GM18861 (cell line): ENCODE data around the gene NHSL1.

Source experiments
- ATAC-seq: cut with Tn5 transposase; IDR thresholded peaks from one replicate; pipeline ENCODE4 v1.9.1; 2021; ENCODE audit not compliant: unreplicated experiment

Gene NHSL1

DNA sequence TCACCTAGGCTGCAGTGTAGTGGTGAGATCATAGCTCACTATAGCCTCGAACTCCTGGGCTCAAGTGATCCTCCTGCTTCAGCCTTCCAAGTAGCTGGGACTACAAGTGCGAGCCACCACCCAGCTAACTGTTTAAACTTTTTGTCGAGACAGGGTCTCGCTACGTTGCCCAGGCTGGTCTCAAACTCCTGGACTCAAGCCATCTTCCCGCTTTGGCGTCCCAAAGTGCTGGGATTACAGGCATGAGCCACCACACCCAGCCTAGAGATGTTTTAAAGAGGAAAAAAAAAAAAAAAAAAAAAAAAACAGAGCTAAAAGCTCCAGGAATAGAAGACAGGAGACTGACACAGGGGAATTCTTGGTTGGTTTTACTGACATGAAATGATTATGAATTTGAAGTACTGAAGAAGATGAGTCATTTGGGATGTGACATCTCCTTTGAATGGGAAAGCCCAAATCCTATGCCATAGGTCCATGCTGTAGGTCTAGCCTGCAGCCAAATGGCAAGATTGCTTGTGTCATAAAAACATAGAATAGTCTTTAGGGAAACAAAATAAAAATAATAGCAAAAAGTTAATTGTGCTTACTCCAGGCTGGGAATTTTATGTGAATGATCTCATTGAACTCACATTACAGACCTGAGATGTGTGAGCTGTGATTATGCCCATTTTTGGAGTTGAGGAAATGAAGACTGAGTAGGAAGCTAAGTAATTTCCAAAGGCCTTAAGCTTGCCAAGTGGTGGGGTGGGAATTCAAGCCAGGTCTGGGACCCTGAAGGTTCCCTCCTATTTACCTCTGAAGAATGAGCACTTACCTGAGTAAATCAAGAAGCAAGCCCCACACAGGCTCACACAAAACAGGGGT is 24.3 kb upstream of the NHSL1 start:
- ATAC-seq: no peak

DNA sequence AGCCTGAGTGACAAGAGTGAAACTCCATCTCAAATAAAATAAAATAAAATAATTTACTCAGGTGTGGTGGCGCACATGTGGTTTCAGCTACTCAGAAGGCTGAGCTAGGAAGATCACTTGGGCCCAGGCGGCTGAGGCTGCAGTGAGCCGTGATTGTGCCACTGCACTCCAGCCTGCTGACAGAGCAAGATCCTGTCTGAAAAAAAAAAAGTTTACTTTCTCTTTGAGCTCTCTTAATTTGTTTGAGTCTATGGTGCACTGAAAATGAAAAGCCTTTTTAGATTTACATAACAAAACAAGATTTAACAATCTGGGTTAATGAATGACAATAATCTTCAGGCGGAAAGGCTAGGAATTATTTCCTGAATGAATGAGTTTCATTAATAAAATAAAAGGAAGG is 23.3 kb upstream of the NHSL1 start:
- no peak for ATAC-seq

DNA sequence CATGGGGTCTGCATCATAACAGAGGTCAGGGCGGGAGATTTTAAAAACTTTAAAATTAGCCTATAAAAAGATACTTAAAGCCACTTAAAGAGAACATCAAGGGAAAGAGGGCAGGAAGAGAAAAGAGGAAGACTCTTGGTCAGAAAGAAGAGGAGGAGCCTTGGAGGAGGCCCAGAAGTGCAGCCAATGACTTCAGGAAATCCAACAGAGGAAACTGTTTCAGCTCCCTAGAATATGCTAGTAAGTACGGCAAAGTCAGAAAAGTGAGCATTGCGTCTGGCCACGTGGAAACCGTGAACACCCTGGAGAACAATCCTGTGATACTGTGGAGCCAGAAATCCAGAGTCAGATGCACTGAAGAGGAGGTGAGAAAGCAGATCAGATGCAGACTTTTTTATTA is 22.5 kb upstream of the NHSL1 start:
- ATAC-seq: no peak

DNA sequence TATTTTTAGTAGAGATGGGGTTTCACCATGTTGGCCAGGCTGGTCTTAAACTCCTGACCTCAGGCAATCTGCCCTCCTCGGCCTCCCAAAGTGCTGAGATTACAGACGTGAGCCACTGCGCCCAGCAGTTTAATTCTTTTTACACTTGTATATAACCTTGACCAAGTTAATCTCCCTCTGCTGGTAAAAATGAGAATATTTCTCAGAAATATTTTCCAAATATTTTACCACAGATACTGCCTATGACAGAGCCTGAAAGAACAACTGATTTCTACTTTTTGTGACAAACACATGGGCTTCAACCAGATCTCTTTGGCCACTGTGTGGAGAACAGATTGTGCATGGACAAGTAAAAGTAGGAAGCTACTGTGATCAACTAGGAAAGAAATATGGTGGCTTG is 21.2 kb upstream of the NHSL1 start:
- ATAC-seq: no peak

DNA sequence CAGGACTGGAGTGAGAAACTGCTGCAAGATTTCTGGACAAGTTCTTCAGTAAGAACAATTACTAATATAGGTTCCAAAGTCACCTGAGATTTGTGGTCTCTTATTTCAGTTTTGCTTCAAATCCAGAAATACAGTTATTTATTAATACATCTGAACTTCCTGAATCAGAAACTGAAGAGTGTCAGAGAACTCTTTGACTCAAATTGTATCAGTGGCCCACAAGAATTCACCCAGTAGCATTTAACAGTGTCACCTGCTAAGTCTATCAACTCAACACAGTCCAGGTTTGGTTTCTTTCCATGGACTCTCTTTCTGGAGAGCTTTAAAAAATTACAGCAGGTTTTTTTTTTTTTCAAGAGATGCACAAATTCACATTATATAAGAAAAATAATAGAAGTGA is 18.8 kb upstream of the NHSL1 start:
- ATAC-seq: no peak

DNA sequence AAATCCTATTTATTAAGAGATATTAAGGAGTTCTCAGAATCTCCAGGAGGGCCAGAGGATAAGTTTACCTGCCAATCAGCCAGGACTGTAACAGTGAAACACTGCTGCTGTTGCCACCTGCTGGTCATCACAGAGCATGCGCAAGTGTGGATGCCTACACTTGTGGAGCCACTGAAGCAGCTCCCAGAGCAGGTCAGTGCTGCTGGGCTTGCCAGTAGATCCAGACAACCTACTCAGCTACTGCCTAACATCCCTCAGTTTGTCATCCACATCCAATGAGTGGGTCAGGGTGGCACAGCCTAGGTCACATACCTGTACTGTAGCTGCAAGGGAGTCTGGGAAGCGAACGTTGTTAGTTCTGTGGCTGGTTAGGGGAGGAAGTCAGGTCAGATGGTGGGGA is 18.3 kb upstream of the NHSL1 start:
- peak; percentile 92 for ATAC-seq

DNA sequence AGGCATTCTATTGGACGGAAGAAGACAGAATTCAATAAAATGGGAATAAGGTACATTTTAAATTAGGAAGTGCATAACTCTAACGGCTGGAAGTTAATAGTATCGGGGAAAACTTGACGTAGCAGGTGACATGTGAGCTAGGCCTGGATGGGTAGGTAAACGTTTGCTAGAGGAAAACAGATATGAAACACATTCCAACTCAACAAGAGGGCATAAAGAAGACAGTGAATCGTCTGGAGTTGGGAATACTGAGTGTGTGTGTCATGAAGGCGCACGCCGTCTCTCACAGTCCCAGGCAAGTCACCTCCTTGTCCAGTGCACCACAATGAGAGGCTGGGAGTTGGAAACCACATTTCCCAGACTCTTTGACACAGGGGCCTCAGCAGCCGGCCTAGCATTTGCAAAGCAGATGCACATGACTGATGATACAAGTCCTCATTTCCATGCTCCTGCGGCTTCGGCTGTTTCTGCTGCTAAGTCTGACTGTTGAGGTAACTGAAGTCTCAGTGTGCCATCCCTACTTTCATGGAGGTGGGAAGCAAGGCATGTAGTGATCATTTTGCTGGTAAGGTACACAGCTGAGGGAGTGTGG is 16.5 kb upstream of the NHSL1 start:
- ATAC-seq: no peak

DNA sequence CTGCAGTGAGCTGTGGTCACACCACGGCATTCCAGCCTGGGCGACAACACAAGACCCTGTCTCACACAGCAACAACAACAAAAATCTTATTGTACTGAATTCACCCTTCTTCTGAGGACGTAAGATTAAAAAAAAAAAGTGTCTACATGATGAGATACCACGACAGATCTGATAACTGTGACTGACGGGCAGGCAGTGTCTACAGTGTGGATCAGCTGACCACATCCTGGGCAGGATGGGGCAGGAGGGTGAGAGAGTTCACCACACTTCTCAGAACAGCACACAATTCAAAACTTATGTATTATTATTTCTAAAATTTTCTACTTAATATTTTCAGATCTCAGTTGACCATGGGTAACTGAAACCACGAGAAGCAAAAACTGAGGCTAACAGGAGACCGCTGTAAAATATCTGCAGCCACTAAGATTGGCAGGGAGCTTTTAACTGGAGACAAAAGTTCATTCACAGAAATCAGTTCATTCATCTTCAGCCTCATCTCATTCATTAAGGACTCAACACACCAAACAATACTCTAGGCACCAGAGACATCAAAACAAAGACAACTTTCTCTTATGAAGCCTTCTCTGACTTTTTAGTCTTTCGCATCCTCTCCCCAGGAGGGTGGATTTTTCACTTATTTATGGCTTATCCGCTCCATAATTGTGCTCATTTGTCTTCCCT is 15.7 kb upstream of the NHSL1 start:
- ATAC-seq: no peak

DNA sequence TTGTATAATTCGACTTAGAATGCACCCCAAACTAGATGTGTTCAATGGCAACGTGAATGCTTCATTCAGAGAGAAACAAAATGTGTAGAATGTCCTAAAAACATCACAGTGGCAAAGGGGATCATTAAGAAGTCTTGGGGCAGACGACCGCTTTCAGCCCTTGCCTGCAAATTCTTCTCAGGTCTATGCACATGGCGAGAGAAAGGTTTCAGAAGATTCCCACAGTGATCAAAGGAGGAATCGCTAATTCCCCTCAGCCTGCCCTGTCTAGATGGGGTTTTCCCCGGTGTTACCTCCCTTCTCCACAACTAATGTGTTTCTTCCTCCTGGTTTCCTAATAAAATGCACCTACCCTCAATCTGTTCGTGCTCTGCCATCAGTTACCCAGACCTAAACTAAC is 13.3 kb upstream of the NHSL1 start:
- ATAC-seq: no peak

DNA sequence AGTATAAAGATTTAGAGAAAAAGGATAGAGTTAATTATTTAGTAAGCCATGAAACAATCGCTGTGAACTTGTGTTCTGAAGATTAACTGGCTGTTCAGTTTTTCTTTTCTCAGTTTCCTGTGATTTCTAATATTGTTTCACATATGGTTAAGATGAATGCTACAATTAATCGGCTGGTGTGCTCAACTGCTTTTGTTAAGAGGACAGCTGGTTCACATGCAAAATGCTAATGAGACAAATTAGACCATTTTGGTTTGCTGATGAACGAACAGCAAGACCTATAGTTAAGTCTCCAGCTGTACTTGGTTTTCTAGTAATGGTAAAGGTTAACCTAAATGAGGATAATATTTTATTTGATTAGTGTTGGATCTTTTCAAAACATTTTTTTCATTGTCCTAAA is 10.8 kb upstream of the NHSL1 start:
- no peak for ATAC-seq

DNA sequence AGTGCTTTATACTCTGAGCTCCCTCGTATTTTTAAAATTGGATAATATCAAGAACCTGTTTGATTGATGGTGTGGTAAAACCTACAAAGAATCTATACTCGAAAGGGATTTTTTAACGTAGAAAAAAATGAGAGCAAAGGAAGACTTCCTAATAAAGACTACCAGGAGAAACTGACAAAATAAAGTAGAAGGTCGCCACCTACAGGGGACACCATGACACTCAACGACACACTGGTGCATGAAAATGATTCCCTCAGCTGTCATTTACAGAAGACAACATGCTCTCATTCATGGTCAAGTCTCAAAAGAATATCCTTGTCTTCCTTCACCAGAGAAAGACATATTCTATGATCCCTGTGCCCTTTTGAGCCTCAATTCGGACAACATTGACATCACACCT is 10.1 kb upstream of the NHSL1 start:
- ATAC-seq: no peak

DNA sequence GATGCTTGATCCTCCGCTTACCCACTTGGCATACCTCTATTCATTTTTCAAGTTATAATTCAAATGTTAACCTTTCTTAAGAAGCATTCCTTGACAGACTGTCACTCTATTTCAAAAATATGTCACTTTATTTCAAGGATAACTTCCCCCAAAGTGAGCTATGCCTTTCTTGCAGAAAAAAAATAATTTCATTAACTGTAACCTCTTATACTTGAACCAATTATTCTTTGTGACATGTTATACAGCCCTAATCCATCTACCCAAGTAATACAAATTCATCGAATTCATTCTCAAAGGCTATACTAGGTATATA is 9.3 kb upstream of the NHSL1 start:
- ATAC-seq: no peak

DNA sequence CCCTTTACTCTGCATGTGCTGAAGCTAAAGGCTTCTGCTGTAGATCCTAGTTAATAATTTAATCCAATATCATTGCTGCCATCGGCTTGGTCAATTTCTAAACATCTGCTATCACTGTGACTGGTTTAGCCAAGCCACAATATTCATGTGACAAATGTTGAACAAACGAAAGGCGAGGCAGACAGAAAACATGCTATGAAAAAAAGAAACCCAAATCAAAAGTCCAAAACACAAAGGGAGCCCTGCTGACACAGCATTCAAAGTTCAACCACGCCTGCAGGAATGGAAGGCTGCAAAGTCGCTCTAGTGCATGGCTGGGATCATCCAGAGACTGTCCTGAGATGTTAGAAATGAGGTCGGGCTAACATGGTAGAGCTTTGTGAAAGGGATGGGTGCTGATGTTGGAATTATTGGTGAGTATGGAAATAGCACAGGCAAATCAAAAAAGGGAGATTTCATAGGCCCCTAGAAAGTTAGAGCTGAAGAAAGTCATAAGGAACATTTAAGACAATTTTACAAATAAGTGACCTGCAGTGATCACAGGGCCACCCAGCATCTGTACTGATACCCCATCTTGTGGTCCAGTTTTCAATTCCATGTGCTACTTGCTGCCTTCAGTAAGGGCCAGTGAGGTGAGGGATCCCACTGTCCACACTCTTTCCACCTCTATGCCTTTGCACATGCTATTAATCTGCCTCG is 8.8 kb upstream of the NHSL1 start:
- no peak for ATAC-seq

DNA sequence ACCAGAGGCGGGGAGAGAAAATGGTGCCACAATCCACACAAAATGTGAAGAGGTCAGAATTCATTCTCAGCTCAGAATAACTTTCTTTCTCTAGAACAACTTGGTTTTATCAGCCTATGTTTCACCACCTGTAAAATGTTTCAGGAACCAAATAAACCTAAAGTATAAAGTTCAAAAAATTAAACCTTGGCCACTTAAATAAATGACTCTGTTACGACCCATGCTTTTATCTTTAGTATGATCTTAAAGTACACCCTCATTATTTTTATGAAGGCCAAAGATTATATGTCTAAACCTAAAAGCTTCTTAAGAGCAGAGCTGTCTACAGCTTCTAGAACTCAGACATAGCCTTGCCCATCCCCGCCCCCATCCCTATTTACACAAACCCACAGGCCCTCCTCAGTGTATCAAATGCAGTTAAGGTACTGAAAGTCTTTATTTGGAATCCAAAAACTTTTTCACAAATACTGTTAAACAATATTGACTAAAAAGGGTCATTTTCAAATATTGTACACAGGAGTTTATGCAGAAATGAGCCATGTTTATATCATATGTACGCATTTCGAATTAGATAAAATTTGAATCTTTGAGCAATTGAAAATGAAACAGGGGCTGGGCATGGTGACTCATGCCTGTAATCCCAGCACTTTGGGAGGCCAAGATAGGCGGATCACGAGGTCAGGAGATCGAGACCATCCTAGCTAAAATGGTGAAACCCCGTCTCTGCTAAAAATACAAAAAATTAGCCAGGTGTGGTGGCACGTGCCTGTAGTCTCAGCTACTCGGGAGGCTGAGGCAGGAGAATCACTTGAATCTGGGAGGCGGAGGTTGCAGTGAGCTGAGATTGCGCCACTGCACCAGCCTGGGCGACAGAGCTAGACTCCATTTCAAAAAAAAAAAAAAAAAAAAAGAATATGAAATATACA is 5.7 kb upstream of the NHSL1 start:
- ATAC-seq: no peak

DNA sequence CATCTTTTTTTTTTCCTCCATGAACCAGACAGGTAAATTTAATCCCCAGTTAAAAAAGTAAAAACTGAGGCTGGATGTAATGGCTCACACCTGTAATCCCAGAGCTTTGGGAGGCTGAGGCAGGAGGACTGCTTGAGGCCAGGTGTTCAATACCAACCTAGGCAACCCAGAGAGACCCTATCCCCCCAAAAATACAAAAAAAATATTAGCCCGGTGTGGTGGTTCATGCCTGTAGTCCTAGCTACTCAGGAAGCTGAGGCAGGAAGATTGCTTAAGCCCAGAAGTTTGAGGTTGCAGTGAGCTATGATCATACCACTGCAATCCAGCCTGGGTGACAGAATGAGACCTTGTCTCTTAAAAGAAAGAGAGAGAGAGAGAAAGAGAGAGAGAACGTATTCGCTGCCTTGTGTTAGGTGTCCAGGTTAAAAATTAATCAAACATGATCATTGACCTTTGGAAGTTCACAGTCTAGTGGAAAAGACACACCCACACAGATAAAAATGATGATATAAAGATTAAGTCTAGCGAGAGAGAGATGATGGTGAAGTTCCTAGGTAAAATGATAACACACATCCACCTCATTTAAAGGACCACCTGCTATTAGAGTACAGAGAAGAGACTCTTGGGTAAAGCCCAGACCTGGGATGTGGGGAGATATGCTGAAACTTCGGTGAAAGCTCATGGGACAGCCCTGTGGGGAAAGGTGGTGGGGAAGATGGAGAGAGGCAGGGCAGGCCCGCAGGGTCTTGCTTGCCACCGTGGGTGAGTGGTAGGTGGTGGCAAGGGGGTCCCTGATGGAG is 4.8 kb upstream of the NHSL1 start:
- ATAC-seq: no peak

DNA sequence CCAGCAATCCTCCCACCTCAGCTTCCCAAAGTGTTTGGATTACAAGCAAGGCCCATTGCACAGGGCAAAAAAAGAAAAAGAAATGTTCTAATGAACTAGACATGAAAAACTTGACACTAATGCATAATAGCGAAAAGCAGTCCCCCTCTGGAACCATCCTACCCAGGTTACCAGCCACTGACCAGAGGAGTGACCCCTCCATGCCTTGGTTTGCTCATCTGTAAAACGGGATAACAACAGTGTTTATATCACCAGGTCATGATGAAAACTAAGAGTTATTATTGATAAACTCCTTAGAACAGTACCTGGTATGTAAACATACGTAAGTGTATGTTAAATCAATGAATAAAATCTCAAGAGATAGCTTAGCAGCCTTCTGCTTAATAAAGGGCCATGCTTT is 3.3 kb upstream of the NHSL1 start:
- no peak for ATAC-seq

DNA sequence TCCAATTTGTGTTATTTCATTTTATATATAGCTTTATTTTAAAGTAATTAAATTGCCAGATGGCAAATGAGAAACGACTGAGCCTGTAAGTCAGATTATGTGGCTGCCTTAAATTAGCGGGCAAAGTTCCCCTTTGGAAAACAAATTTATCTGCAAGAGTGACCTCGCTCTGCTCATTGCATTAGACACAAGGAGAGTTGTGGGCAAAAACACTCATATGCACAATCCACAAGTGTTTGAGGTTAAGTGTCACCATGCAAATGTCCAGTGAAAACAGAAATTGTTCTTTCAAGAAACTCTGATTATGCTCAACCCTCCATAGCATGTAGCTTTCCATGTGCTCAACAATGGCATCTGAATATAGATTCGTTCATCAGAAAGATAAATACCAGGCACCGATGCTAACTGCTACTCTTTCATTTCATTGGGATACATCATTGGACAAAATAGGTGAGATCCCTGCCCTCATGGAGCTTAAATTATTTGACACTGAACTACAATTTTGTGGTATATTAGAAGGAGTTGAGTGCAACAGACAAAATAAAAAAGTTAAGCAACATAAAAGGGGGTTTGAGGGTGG is 1.7 kb upstream of the NHSL1 start:
- no peak for ATAC-seq

DNA sequence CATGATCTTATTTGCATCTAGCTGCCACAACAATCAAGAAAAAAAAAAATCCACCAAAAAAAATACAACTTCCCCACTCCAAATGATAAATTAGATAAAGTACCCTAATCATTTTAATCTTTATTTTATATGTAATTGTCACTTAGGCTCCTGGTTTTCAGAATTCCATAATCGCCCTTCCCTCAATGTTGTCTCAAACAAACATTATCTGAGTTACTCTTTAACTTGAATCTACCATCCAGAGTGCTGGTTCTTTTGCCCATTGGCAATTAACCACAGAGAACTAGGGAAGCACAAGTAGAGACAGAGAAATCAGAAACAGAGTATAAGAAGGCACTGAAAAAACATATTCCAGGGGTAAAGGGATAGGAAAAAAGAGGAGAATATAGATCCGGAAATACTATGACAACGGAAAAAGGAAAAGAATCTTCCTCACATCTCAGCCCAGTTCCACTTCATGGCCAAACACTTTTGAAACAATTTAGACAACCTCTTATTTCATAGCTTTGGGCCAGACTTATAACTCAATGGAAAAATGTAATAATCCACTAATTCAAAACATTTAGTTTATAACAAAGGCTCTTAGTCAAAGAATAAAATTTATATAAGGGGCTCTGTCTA is 861 bp upstream of the NHSL1 start:
- no peak for ATAC-seq

DNA sequence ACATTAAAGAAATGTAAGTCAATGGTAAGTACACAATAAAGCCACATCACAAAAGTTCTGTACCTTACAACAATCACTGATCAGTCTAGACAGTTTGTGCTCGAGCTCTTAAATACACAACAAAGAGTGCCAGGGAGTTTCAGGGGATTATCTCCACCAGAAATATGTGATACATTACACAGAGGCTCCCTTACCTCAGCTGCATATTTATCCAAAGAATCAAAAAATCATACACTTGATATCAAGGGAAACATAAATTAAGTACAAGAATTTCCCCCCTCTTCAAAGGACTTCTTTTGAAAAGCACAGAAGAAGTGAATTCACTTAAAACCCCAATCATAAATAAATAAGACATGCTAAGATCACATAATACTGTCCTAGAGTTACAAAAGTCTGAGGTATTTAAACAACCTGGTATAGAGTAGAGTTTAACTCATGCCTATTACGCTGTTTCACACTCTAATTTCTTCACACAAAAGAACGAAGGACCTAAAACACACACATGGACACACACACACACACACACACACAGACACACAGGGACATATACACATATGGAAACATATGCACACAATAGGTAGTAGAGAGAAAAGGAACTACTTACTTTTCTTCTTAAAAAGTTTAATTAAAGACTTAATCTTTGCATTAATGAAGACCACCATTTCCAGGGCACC is 528 bp downstream of the NHSL1 start:
- no peak for ATAC-seq
